Measurements from ENCODE around the gene FAM217B. TPM values are rescaled to one million over a fixed set of nuclear protein-coding genes. Genes with fewer than 3 reads are reported as not detected.

Gene FAM217B
- total RNA-seq, 4 donors from 2014 or later: 5.7 to 10.7 (median 7.9) TPM

DNA sequence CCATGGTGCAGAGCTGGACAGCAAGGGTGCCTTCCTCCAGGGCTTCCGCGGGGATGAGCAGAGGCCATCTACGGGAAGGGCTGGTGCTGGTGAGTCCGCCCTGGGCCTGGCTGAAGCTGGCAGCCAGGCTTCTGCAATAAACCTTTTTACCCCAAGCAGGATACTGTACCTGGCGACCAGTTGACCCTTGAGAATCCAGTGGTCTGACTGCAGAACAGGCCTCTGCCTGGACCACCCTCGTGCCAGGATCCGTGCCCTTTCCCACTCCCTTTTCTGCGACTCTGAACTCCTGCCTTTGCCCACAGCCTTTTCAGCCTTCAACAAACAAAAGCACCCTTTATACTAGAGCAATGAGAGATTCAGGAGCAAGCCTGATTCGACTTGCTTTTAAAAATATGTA lies 36.9 kb downstream of the FAM217B start:
- TF ChIP-seq CTCF (IDR thresholded peaks at IDR 0.05; ENCODE audit: low read depth): no peak

DNA sequence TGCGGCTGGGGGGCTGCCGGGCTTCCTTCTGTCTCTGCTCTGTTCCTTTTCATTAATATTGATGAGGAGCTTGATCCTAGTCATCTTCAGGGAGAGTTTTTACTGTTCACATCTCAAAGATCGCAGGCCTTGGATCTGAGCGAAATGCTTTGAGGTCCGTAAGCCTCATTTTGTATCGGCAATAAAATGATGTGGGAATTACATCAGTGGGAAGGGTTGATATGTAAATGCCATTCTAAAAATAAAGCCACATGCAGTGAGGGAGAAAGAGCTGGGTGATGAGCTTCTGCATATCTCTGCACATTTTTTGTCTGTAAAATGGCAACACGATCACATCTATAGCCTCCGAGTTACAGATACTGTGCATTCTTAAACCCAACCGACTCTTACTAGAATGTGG lies 42.9 kb downstream of the FAM217B start:
- no peak for TF ChIP-seq CTCF (IDR thresholded peaks at IDR 0.05; ENCODE audit: low read depth)

GRCh38 chr20:59984541-59984940 lies 44.4 kb downstream of the FAM217B start:
- no peak for TF ChIP-seq CTCF (IDR thresholded peaks at IDR 0.05; ENCODE audit: low read depth)

DNA sequence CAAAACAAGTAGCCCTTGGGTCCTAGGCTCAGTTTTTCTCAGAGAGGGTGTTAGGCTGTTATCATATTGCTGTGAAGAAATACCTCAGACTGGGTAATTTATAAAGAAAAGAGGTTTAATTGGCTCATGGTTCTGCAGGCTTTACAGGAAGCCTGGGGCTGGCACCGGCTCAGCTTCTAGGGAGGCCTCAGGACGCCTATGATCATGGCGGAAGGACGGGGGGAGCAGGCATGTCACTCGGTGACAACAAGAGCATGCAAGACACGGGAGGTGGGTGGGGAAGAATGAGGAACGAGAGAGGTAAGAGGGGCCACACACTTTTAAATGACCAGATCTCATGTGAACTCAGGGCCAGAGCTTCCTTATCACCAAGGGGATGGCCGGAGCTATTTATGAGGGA lies 45.0 kb downstream of the FAM217B start:
- TF ChIP-seq CTCF (IDR thresholded peaks at IDR 0.05; ENCODE audit: low read depth): no peak

- no peak for TF ChIP-seq CTCF (IDR thresholded peaks at IDR 0.05; ENCODE audit: low read depth)
These were observed 45.7 kb downstream of the FAM217B start for GRCh38 chr20:59985864-59986263.

DNA sequence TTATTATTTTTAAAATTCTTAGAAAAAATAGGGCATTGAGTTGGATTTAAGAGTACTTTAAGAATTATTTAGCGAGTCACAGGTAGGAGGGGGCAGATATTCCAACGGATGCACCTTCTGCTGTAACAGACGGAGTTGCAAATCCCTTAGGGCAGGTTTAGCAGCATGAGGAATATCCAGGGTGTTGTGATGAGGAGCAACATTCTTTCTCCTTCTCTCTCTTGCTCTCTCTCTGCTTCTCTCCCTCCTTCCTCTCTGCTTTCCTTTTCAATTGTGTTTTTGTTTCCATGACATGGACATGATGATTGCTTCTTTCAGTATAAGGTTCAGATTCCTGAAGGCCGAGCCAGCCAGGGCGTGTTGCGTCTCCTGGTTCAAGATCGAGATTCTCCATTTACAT lies 46.9 kb downstream of the FAM217B start:
- TF ChIP-seq CTCF (IDR thresholded peaks at IDR 0.05; ENCODE audit: low read depth): no peak

DNA sequence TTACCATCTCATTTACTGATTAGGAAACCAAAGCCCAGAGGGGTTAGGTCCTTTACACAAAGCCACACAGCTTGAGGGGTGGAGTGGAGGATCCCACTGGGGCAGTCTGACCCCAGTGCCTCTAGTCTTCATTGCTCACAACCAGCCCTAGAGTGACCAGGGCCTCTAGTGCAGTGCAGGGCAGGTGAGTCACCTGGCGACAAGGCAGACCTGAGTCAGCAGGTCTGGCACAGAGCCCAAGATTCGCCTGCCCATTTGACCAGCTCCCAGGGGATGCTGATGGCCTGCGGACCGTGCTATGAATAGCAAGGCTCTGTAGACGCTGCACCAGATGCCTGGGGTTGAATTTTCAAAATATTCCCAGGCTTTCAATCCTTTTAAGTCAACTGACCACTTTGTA lies 48.0 kb downstream of the FAM217B start:
- no peak for TF ChIP-seq CTCF (IDR thresholded peaks at IDR 0.05; ENCODE audit: low read depth)
